OCI-LY7 (cell line): Measurements from ENCODE around the gene TSHZ2.

Experiments
- EZH2phosphoT487 ChIP-seq: fragments of 200-600 bp; sonication (generic); IDR thresholded peaks from 2 replicates; pipeline ENCODE4 v1.6.1; 2018; ENCODE audit warnings: low read depth, borderline replicate concordance, mild to moderate bottlenecking, mixed run types, antibody characterized with exemption, low read length, moderate library complexity, mixed read lengths
- TF ChIP-seq, protein P1 (sequence below): fragments of 200-600 bp; sonication (generic); conservative IDR thresholded peaks from 2 replicates; pipeline ENCODE4 v1.5.1; 2014; ENCODE audit warnings: mild to moderate bottlenecking, antibody characterized with exemption, low read length, moderate library complexity, mixed read lengths

DNA sequence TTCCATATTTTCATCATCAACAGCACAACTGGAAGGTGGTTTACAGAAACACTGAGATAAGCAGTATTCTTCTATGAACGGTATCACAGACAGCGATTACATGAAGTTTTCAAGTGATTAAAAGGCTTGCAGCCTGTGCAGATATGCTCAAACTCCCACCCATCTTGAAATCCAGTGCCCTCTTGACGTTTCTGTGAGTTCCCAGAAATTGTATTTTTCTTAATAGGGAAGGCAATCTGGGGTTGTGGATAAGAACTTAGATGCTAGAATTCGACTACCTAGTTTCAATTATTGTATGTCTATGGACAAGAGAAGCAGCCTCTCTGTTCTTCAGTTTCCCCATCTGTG, 331.2 kb downstream of the TSHZ2 start:
- TF ChIP-seq, protein P1, sequence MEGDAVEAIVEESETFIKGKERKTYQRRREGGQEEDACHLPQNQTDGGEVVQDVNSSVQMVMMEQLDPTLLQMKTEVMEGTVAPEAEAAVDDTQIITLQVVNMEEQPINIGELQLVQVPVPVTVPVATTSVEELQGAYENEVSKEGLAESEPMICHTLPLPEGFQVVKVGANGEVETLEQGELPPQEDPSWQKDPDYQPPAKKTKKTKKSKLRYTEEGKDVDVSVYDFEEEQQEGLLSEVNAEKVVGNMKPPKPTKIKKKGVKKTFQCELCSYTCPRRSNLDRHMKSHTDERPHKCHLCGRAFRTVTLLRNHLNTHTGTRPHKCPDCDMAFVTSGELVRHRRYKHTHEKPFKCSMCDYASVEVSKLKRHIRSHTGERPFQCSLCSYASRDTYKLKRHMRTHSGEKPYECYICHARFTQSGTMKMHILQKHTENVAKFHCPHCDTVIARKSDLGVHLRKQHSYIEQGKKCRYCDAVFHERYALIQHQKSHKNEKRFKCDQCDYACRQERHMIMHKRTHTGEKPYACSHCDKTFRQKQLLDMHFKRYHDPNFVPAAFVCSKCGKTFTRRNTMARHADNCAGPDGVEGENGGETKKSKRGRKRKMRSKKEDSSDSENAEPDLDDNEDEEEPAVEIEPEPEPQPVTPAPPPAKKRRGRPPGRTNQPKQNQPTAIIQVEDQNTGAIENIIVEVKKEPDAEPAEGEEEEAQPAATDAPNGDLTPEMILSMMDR = no peak
- no peak for TF ChIP-seq EZH2phosphoT487
